WTC11 (cell line): ENCODE data around the gene CENPE.

Experiments used
- HMGXB4 ChIP-seq: sonication (generic); formaldehyde crosslinking; IDR thresholded peaks from 2 replicates; pipeline ENCODE4 v1.8.1; 2023; ENCODE audit warnings: mild to moderate bottlenecking, moderate library complexity, missing genetic modification reagents
- JUN ChIP-seq: sonication (generic); formaldehyde crosslinking; IDR thresholded peaks from 2 replicates; pipeline ENCODE4 v1.8.0; 2023; ENCODE audit warnings: mild to moderate bottlenecking, missing genetic modification reagents
- NFE2L1 ChIP-seq: sonication (generic); formaldehyde crosslinking; IDR thresholded peaks from 2 replicates; pipeline ENCODE4 v1.8.1; 2023; ENCODE audit warnings: missing genetic modification reagents
- NR3C1 ChIP-seq: sonication (generic); formaldehyde crosslinking; conservative IDR thresholded peaks from 2 replicates; pipeline ENCODE4 v1.8.1; 2023; ENCODE audit warnings: low read depth, mild to moderate bottlenecking, missing genetic modification reagents
- ZNF281 ChIP-seq: sonication (generic); formaldehyde crosslinking; IDR thresholded peaks from 2 replicates; pipeline ENCODE4 v1.8.0; 2023; ENCODE audit warnings: mild to moderate bottlenecking, missing genetic modification reagents

- TF ChIP-seq HMGXB4 (CRISPR knock-in tag) (no peak), NR3C1 (CRISPR knock-in tag) (no peak), NFE2L1 (no peak), ZNF281 (no peak), JUN (CRISPR knock-in tag) (no peak)
These were observed 4.7 kb downstream of the CENPE start for GRCh38 chr4:103193457-103193856.
